MM.1S (cell line): ENCODE measurements around the gene CLEC16A.

Experiments used
- CTCF ChIP-seq: fragments of 300-600 bp; sonication (generic); IDR thresholded peaks from 2 replicates; pipeline ENCODE4 v1.5.1; 2016; ENCODE audit warnings: antibody characterized with exemption, low read length, mixed read lengths
- EZH2 ChIP-seq: fragments of 300-600 bp; sonication (generic); optimal IDR thresholded peaks from 2 replicates; pipeline ENCODE3; 2017; ENCODE audit warnings: low read depth, mild to moderate bottlenecking, antibody characterized with exemption, low read length, mixed read lengths
- EZH2phosphoT487 ChIP-seq: fragments of 300-600 bp; sonication (generic); IDR thresholded peaks from 2 replicates; pipeline ENCODE4 v1.6.1; 2018; ENCODE audit warnings: antibody characterized with exemption, low read length

- TF ChIP-seq CTCF (no peak), EZH2 (no peak), EZH2phosphoT487 (no peak)
These were observed 13.2 kb upstream of the CLEC16A start for GRCh38 chr16:10931134-10931533.
